PFSK-1 (cell line): ENCODE measurements around the gene PREX1.

Source experiments
- POLR2AphosphoS5 ChIP-seq: IDR thresholded peaks from 2 replicates; pipeline ENCODE4 v1.6.1; 2012; ENCODE audit warnings: low read depth, mild to moderate bottlenecking, control low read depth, low read length, moderate library complexity
- REST ChIP-seq, 2 experiments: IDR thresholded peaks; 2 replicates each; pipeline versions ENCODE4 v1.6.1 to v1.8.0; 2011 to 2012; ENCODE audit warnings: low read depth in 2 of 2, low read length in 2 of 2, control low read depth in 1 of 2, inconsistent platforms in 1 of 2, mild to moderate bottlenecking in 1 of 2, moderate library complexity in 1 of 2; ENCODE audit not compliant: insufficient read depth in 1 of 2
- TAF1 ChIP-seq: IDR thresholded peaks from 2 replicates; pipeline ENCODE4 v1.6.1; 2012; ENCODE audit warnings: low read length, control low read depth, borderline replicate concordance; ENCODE audit not compliant: insufficient read depth

DNA sequence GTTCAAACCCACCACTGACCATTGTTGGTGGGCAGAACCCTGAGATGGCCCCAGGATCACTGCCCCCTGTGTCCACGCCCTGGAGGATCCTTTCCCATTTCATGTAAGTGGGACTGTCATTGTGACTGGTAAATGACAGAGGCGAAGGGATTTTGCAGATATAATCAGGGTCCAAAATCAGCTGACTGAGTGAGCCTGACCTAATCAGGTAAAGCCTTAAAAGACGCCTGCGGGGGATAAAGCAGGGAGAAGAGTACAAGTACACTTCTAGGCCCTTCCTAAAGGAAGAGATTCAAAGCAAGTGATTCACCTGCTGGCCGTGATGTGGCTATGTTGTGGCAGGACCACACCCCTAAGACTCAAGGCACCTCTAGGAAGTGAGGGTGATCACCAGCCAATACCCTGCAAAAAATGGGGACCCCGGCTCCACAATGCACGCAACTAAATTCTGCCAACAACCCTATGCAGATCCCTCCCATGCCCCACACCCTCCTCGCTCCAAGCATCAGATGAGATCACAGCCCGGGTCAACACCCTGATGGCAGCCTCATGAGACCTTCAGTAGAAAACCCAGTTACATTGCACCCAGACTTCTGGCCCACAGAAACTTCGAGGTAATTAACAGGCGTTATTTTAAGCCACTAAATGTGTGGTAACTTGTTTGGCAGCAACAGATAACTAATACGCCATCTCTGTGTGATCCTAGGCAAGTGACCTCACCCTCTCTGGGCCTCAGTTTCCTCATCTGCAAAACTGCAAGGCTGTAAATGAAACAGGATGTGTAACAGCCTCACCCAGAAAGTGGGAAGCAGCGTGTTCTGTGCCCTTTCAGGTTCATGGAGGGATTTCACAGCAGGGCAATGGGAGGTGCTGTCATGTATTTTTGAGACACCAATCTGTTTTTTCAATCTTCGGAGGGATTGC is 11.3 kb downstream of the PREX1 start:
- TF ChIP-seq POLR2AphosphoS5 (no peak), REST (IDR thresholded peaks at IDR 0.05; ENCODE audit: insufficient read depth in 1 of 2, low read depth in 2 of 2, low read length in 2 of 2) (no peak), TAF1 (no peak)
